Measurements from ENCODE around the gene SLC6A7.

SLC6A7 gene

GRCh38 chr5:150175076-150175475 is 14.8 kb upstream of the SLC6A7 start:
- no peak for DNase-seq

- no peak for DNase-seq
Observed at GRCh38 chr5:150175536-150175935, 14.3 kb upstream of the SLC6A7 start.

- DNase-seq: no peak
Observed at GRCh38 chr5:150176745-150177477, 13.0 kb upstream of the SLC6A7 start.

- no peak for DNase-seq
Observed at GRCh38 chr5:150177721-150178120, 12.1 kb upstream of the SLC6A7 start.

GRCh38 chr5:150178262-150178661 is 11.6 kb upstream of the SLC6A7 start:
- no peak for DNase-seq

GRCh38 chr5:150179019-150179620 is 10.7 kb upstream of the SLC6A7 start:
- no peak for DNase-seq

GRCh38 chr5:150180241-150181026 is 9.4 kb upstream of the SLC6A7 start:
- peak; percentile 85 for DNase-seq

- DNase-seq: no peak
Observed at GRCh38 chr5:150181027-150181426, 8.8 kb upstream of the SLC6A7 start.

GRCh38 chr5:150181766-150182545 is 7.9 kb upstream of the SLC6A7 start:
- DNase-seq: no peak

GRCh38 chr5:150182774-150183173 is 7.1 kb upstream of the SLC6A7 start:
- DNase-seq: no peak

GRCh38 chr5:150183436-150183835 is 6.4 kb upstream of the SLC6A7 start:
- no peak for DNase-seq

GRCh38 chr5:150184006-150184405 is 5.9 kb upstream of the SLC6A7 start:
- DNase-seq: no peak

GRCh38 chr5:150184990-150185912 is 4.6 kb upstream of the SLC6A7 start:
- DNase-seq: no peak

GRCh38 chr5:150186137-150186536 is 3.7 kb upstream of the SLC6A7 start:
- no peak for DNase-seq

GRCh38 chr5:150186897-150187296 is 3.0 kb upstream of the SLC6A7 start:
- DNase-seq: no peak

- no peak for DNase-seq
Observed at GRCh38 chr5:150188146-150188842, 1.6 kb upstream of the SLC6A7 start.

- DNase-seq: no peak
Observed at GRCh38 chr5:150189326-150189725, 536 bp upstream of the SLC6A7 start.

- no peak for DNase-seq
Observed at GRCh38 chr5:150190503-150190979, 679 bp downstream of the SLC6A7 start.

GRCh38 chr5:150190987-150191386 is 1.1 kb downstream of the SLC6A7 start:
- no peak for DNase-seq

- no peak for DNase-seq
Observed at GRCh38 chr5:150192462-150192861, 2.6 kb downstream of the SLC6A7 start.

Data from right forelimb (tissue), 1 donor.